ENCODE data around the gene RNF111.
A peak's percentile ranks its signal among the peaks of the same experiment; 100 is the strongest.

DNA sequence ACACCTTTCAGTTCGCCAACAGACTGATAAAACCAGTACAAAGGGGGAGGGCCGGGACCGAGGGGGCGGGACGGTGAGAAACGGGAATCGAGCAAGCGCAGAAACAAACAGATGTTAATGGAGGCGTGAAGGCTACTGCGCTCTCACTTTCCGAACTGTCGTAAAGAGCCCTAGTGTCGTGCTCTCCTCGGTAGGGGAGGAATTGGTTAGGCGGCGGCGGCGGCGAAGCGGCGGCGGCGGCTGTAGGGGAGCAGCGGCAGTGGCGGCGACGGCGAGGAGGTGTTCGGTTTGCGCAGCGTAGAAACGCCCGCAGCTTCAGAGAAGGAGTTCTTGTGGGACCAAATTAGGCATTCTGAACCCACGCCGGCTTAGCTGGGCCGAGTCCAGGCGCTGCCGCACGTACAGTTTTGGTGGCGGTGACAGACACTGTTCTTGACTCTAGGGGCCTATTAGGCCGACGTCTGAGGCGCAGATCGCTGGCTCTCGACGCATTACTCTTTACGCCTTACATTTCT, at the start of gene RNF111:
- peak; percentile 25; the same call in 1 of the 2 replicates for TF ChIP-seq POLR2A (IDR thresholded peaks at IDR 0.05; ENCODE audit: low read depth, low read length)
- peak; percentile 51; the same call in 1 of the 2 replicates for TF ChIP-seq POLR2AphosphoS5 (IDR thresholded peaks at IDR 0.05; ENCODE audit: low read depth, low read length)
- peak; percentile 53; the same call in 1 of the 2 replicates for TF ChIP-seq POU2F2 (IDR thresholded peaks at IDR 0.05; ENCODE audit: low read depth, low read length)
